ENCODE measurements around the gene SUMF1.

DNA sequence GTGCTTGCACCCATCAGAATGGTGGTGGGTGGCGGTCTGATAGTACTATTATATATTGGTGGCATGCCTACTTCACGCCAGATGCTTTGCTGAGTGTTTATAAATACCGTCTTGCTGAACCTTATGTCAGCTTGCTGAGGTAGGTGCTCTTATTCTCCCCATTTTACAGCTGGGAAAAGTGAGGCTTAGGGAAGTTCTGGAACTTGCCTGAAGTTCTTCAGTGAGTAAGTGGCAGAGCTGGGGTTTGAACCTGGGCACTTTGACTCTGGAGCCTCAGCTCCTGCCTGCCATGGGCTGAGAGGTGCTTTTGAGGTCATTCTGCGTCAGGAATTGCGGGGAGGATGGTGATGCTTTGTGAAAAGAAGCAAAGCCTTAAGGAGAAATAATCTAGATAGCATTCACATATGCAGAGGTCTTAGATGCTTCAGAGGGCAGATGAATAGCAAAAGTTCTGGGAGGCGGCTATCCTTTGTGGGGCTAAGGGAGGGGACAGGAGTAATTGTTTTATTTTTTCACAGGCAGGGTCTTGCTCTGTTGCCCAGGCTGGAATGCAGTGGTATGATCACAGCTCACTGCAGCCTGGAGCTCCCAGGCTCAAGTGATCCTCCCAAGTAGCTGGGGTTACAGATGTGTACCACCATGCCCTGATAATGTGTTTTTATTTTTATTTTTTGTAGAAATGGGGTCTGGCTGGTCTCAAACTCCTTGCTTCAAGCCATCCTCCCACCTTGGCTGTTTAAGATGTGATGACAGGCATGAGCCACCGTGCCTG is 44.6 kb upstream of the SUMF1 start:
- no peak for TF ChIP-seq POLR2A (IDR thresholded peaks at IDR 0.05)
- TF ChIP-seq, protein P1, sequence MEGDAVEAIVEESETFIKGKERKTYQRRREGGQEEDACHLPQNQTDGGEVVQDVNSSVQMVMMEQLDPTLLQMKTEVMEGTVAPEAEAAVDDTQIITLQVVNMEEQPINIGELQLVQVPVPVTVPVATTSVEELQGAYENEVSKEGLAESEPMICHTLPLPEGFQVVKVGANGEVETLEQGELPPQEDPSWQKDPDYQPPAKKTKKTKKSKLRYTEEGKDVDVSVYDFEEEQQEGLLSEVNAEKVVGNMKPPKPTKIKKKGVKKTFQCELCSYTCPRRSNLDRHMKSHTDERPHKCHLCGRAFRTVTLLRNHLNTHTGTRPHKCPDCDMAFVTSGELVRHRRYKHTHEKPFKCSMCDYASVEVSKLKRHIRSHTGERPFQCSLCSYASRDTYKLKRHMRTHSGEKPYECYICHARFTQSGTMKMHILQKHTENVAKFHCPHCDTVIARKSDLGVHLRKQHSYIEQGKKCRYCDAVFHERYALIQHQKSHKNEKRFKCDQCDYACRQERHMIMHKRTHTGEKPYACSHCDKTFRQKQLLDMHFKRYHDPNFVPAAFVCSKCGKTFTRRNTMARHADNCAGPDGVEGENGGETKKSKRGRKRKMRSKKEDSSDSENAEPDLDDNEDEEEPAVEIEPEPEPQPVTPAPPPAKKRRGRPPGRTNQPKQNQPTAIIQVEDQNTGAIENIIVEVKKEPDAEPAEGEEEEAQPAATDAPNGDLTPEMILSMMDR (IDR thresholded peaks at IDR 0.05), result no peak
- no peak for TF ChIP-seq POLR2AphosphoS5 (IDR thresholded peaks at IDR 0.05)
